Measurements from ENCODE around the gene NPIPA3.
"Not testable (repeated sequence)": the region's sequence is repeated elsewhere in the genome, so short reads cannot be mapped to it uniquely, and the experiment has no call there.

NPIPA3 gene

DNA sequence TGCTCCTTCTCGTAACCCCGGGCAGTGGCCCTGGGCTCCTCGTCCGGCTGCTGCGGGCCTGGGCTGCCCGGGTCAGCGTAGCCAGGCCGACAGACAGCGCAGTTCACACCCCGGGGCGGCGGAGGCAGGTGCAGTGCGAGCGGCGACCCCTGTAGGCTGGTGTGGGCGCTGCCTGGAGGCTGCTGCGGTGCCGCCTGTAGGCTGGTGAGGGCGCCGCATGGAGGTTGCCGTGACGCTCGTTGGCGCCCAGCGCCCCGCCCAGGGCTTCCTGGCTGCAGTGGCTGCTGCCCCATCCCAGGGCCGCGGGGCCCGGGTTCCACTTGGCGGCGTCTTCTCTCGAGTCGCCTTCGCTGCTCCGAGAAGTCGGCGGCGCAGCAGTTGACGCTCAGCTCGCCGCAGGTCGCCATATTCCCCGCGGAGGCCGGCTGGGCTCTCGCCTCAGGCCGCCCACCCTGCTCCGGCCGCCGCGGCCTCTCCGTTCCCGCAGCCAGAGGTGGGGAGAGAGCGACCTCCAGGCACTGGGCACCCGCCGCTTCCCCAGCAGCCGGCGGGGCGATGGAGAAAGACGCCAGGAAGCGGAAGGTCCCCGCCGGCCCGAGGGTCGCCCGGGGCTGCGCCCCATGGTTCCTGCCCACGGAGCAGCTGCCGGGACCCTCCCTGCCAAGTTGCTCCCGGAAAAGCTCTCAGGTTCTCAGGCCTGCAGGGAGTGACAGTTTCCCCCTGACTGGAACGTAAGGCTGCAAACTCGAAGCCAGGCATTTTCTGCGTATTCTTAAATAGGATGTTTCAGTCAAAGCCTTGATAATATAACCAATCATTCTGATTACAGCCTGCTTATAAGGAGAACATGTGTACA lies 39.3 kb downstream of the NPIPA3 start, which contains the start of gene NPIPA2:
Gene NPIPA2 (plus strand): TSS at position 261 of the 856 bp plus-strand sequence. CDS start 5,533 bp downstream, outside the sequence.
- not testable (repeated sequence) for DNase-seq (ENCODE audit: low read depth in 1 of 2, low spot score in 1 of 2)

GRCh38 chr16:14773654-14774053 lies 70.4 kb downstream of the NPIPA3 start:
- DNase-seq (ENCODE audit: low read depth in 1 of 2, low spot score in 1 of 2) = not testable (repeated sequence)

- not testable (repeated sequence) for DNase-seq (ENCODE audit: low read depth in 1 of 2, low spot score in 1 of 2)
Observed at GRCh38 chr16:14775624-14776023, 72.4 kb downstream of the NPIPA3 start.

Data from activated CD4-positive, alpha-beta T cell treated with anti-CD3 and anti-CD28 coated beads, Interleukin-2, amount 50 U/mL, for 24 hours (primary cell).